ENCODE measurements around the gene SLC27A2. TPM values are rescaled to one million over a fixed set of nuclear protein-coding genes. Genes with fewer than 3 reads are reported as not detected.

The SLC27A2 gene
- total RNA-seq, 1 experiment from 2014 or later: 7.0 TPM

DNA sequence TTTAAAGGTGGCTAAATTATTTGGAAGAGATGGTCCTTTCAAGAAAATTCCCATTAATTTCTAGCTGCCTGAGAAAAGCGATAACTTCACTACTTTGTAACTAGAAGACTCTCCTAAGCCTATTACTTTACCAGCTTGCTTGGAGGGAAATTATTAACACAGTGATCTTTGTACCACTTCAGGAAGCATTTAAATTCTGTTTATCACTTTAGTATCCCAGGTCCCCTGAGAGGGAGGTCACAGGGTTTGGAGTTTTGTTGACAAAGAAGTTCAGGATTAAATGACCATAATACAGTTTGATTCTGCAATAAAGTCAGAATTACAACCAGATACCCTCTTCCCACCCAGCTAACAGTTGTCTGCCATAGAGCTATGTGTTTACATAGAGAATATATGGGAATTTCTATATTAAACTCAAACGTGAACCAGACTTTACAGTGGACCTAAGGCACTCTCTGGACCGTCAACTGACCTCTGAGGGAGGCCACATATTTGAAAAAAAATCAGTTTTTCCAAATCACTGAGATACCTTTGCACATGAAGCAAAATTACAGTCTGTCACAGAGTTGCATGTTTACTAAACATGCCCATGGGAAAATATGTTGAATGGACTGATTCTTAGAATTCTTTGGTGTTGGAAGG, 3.0 kb downstream of the SLC27A2 start:
- H4K20me1 ChIP-seq (ENCODE audit: control insufficient read depth, insufficient read depth, insufficient read length): no peaks in the 10 kb centered on the region
- H3K4me1 ChIP-seq (ENCODE audit: insufficient read depth, low read length): no peaks in the 10 kb centered on the region
- no peaks in the 10 kb centered on the region for H3K36me3 Mint-ChIP-seq (ENCODE audit: insufficient read depth in 1 of 3, low read depth in 3 of 3)
- peaks cover 42% of the 10 kb centered on the region for H3K27me3 Mint-ChIP-seq (ENCODE audit: low read depth)
- H3K9ac ChIP-seq (ENCODE audit: extremely low read depth, insufficient read length, low read length): no peak overlapping the region
- no peak overlapping the region for H2AFZ ChIP-seq (ENCODE audit: low read length)
- no peaks in the 10 kb centered on the region; a peak in 1 of 5 replicates for H3K9me3 Mint-ChIP-seq
- H3K4me3 Mint-ChIP-seq: no peak overlapping the region
- no peak overlapping the region for H3K14ac ChIP-seq (ENCODE audit: insufficient read depth, low read length)
- H4K5ac ChIP-seq (ENCODE audit: insufficient read length, low read depth, low read length): no peak overlapping the region
- no peak overlapping the region for H2BK12ac ChIP-seq (ENCODE audit: insufficient read length, low read depth, low read length)
- H2BK20ac ChIP-seq (ENCODE audit: low read depth, low read length, poor library complexity, severe bottlenecking): no peak overlapping the region
- WGBS (ENCODE audit: extremely low coverage, insufficient read length, low lambda C conversion rate): no CpG with 5 or more reads among the region's 3 CpGs
- no peak overlapping the region for H3K4ac ChIP-seq (ENCODE audit: low read depth, low read length)
- H3K79me1 ChIP-seq (ENCODE audit: insufficient read depth, low read depth, low read length, poor library complexity, severe bottlenecking): no peaks in the 10 kb centered on the region
- no peak overlapping the region for H3K23ac ChIP-seq (ENCODE audit: insufficient read length, low read depth, low read length)
- H3K79me2 ChIP-seq (ENCODE audit: insufficient read depth, low read length): no peaks in the 10 kb centered on the region
- H2AK5ac ChIP-seq (ENCODE audit: insufficient read length, low read length): no peak overlapping the region
- H3K4me1 Mint-ChIP-seq: peaks cover 22 to 29% of the 10 kb centered on the region in 2 experiments
- no peak overlapping the region for H4K8ac ChIP-seq (replicated peaks; ENCODE audit: insufficient read length, low read depth, low read length)
- TF ChIP-seq, protein P1, sequence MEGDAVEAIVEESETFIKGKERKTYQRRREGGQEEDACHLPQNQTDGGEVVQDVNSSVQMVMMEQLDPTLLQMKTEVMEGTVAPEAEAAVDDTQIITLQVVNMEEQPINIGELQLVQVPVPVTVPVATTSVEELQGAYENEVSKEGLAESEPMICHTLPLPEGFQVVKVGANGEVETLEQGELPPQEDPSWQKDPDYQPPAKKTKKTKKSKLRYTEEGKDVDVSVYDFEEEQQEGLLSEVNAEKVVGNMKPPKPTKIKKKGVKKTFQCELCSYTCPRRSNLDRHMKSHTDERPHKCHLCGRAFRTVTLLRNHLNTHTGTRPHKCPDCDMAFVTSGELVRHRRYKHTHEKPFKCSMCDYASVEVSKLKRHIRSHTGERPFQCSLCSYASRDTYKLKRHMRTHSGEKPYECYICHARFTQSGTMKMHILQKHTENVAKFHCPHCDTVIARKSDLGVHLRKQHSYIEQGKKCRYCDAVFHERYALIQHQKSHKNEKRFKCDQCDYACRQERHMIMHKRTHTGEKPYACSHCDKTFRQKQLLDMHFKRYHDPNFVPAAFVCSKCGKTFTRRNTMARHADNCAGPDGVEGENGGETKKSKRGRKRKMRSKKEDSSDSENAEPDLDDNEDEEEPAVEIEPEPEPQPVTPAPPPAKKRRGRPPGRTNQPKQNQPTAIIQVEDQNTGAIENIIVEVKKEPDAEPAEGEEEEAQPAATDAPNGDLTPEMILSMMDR (conservative IDR thresholded peaks at IDR 0.05): no peak
- no peak overlapping the region for H3K56ac ChIP-seq (ENCODE audit: insufficient read length, low read depth, low read length)
- no peak overlapping the region for H2BK5ac ChIP-seq (ENCODE audit: insufficient read length, low read length)
- H2BK120ac ChIP-seq (ENCODE audit: low read depth, low read length, poor library complexity, severe bottlenecking): no peak overlapping the region
- no peak overlapping the region for H2BK15ac ChIP-seq (ENCODE audit: low read depth, low read length)
- no peaks in the 10 kb centered on the region for H3K9me3 ChIP-seq (ENCODE audit: control insufficient read depth, low read depth, low read length)
- H3K23me2 ChIP-seq (ENCODE audit: insufficient read length, low read depth, low read length, poor library complexity, severe bottlenecking): peaks cover 13% of the 10 kb centered on the region
- no peak for DNase-seq
- H3K27me3 ChIP-seq (ENCODE audit: insufficient read depth, low read length): peaks cover 22% of the 10 kb centered on the region; the same call in 1 of the 2 replicates
- no peak overlapping the region for H3T11ph ChIP-seq (ENCODE audit: low read length)
- no peak overlapping the region for H3K27ac Mint-ChIP-seq
- no peak overlapping the region for H3K27ac ChIP-seq (ENCODE audit: insufficient read length, low read depth, low read length)
- no peak overlapping the region for H3K4me2 ChIP-seq (ENCODE audit: insufficient read depth, insufficient read length, low read length)
- H3K18ac ChIP-seq (ENCODE audit: insufficient read length, low read depth, low read length): no peak overlapping the region
- no peak overlapping the region for H4K91ac ChIP-seq (ENCODE audit: insufficient read length, low read depth, low read length)

Measured in H9 (cell line).